HG03103 (cell line): ENCODE data around the gene PCBD2.
"Not testable (repeated sequence)": the region's sequence is repeated elsewhere in the genome, so short reads cannot be mapped to it uniquely, and the experiment has no call there.

Experiments
- ATAC-seq: cut with Tn5 transposase; IDR thresholded peaks from one replicate; pipeline ENCODE4 v1.9.1; 2021; ENCODE audit warnings: low read depth; ENCODE audit not compliant: unreplicated experiment

PCBD2 gene

DNA sequence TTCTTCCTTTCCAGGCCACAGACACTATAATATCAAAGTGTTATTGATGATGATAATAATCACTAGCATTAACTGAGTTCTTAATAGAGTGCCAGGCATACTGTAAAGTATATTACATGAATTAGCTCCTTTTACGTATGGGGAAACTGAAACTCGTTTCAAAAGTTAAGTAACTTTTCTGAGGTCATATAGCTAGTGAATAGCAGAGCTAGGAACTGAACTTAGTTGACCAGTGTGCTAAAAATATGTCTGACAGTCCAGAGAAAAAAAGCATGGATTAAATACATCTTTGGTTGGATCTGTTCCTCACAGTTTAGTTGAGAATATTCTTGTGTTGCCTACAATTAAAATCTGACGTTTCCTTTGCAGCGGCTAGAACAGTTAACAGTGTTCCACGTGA lies 44.4 kb downstream of the PCBD2 start:
- no peak for ATAC-seq

DNA sequence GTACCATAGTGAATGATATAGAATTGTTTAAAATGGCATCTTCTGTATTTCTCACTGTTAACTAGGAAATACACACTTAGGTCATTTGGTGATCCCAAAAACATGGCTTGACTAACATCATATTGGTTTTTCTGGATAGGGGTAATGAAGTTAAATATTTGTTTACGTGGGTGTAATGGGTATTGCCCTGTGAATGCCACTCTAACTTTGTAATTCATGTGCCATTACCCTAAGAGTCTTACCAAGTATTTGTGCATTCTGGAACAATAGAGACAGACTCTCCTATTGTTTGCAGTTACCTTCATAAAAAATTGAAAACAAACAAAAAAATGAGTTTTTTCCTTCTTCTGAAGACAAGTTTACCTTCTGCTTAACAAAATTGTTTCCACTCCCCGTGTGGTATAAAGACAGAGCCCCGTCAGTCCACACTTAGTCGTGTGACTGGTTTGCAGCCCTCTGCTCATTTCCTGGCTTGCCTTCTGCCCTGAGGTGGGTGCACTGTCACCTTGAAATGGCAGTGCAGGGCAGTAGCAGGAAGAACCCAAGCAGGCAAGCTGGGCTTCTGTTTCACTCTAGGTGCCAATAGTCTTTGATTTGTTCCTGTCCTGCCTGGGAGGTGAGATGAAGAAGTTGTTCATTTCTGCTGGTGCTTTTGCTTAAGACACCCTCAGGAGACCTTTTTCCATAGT lies 53.1 kb downstream of the PCBD2 start:
- no peak for ATAC-seq

DNA sequence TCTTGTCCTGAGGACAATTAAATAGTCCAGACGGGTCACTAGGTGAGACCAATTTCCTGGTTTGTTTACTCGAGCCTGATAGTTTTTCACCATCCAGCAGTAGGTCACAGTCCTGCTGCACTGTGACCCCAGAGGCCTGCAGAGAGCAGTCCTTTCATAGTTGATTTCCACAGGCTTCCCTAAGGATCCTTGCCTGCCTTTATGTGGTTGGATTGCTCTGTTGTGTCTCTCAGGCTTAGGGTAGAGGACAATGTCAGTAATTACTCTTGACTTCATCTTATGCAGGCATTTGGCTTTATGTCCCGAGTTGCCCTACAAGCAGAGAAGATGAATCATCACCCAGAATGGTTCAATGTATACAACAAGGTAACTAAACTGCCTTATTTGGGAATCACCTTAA lies 53.8 kb downstream of the PCBD2 start:
- ATAC-seq: no peak

DNA sequence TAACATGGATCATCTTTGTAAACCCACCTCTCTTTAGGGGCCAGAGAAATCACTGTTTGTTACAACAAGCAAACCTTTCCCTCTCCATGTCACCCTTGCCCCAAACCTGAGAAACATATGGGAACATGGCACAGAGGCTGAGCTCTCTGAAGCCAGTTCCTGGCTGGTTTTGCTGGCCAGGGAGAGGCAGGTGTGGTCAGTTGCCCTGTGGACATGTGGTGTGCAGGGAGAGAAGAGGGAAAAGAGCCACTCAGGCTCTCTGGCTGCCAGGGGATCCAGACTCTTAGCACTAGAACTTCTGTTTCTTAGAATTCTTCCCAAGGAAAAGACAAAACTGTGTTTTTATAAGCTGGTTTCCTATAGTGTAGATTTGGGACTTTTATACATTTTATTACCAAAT lies 58.2 kb downstream of the PCBD2 start:
- ATAC-seq: no peak

DNA sequence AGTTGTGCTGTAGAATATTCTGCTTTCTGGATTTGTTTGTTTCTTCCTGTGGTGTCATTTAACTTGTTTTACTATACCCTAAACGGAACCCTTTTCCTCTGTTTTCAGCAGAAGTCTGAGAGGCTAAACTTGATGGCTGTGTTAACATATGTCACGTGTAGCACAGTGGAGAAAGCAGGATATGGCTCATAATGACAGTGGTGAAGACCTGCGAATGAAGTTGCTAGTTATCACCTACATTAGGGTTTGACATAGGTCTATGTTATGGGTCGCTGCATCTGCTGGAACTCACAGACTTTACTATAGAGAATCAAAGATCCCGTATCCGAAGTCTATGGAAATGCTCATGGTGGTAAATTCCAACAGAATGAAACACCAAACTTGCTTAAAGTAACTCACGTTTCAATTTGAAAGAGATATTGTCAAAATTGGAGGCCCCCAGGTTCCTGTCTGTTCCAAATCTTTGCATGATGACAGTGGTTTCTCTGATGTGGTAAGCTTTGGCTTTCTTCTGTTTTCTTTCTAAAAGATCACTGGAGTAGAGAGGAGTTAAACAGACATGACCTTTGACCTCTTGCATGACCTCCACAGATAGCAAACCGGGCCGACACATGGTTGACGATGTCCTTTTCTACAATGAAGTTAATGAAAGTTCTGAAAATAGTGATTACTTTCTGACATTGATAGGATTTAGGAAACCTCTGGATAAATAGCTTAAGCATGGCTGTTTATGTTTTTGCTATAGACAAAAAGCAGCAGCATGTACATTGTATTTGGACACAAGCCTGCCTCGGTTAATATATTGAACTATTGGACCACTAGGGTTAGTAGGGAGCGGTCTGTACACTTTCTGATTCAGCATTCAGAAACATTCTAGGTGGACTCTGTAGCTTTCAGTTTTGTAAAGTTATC lies 59.7 kb downstream of the PCBD2 start:
- no peak for ATAC-seq

DNA sequence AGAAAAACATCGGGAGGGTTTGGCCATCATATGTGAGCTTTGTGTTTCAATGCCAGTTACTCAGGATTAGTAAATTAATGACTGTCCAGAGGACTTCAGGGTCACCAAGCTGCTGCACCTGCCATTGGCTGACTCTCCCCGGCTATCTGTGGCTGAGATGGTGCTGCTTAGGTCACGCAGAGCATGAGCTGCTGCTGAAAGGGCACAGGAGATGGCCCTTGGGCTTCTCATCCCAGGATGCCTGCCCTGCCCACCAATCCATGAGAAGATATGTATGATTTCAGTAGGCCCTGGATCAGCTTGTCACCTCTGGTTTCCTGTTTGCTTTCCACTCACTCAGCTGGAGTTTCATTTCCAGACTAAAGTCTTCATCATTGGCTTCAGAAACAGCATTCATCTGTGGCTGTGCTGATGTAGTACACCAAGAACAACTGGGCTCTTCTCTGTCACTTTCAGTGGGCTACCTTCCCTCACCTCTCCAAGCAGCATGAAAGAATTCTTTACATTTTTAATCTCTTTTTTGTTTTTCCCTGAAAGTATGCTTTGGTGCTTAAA lies 60.4 kb downstream of the PCBD2 start:
- ATAC-seq: no peak

DNA sequence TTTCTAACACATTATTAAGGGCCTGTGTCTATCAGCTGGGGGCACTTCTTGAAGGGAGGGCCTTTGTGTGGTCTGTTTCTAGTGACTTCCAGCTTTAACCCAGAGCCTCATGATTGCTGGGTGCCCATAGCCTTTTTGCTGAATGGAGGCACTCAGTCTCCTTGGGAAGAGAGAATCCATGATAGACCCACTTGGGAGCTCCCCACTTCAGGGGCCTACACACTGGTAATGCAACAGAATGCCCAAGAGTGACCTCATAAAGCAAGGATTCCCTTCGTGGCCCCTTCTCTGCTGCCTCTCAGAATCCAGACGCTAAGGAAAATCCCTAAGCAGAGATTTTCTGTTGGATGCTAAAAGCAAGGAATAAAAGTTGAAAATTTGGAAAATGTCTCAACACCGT lies 62.7 kb downstream of the PCBD2 start, which contains the start of gene CATSPER3:
CATSPER3 (plus strand) TSS at position 301 of the 400 bp plus-strand sequence; CDS start at position 386, 85 bp downstream.
- ATAC-seq: no peak

DNA sequence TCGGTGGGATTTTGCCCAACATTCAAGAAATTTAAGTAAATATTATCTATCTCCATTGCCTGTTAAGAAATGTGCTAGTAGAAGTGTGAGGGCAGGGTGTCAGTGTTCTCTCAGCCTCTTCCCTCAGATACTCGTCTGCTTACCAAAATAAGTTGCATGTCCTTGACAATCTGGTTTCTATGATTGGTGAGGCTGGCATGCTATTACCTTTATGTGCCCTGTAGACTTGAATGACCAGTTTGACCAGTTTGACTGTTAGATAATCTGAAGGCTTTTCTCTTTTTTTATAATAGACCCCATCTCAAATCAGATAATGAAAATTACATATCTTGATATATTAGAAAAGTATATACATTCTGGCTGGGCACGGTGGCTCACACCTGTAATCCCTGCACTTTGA lies 63.1 kb downstream of the PCBD2 start:
- no peak for ATAC-seq

DNA sequence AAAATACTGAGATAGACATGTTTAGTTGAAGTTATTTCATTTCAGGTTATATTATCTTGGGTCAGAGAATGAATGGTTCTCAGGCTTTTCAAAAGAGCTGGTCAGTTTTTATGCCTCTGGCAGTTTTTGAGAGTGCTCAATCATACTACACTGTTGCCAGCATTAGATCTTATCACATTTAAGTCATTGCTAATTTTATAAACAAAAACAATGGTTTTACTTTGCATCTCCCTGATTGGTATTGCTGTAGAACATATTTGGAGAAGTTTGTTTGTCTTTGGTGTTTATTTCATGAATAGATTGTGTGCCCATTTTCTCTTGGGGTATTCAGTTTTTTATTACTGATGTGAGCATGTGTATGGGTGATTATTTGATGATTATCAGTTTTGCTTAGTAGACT lies 64.2 kb downstream of the PCBD2 start:
- ATAC-seq: no peak

DNA sequence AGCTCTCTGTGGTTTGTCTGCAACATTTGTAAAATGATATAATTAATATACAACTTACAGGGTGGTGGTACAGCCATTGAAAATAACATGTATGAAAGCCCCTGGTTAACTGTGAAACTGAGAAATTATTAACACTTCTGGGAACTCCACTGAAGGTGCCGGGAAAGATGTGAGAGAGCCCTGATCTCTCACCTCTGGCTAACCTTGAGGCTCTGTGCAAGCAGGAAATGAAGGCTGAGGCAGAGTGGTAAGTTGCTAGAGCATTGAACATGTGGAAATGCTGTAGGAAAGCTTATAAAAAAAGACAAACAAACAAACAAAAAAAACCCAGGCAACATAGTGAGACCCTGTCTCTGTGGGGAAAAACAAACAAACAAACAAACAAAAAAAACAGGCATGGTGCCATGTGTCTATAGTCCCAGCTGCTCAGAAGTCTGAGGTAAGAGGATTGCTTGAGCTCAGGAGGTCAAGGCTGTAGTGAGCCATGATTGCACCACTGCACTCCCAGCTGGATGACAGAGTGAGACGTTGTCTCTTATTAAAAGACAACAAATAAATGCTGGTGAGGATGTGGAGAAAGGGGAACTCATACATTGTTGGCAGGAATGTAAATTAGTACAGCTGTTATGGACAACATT lies 70.3 kb downstream of the PCBD2 start:
- ATAC-seq: no peak

DNA sequence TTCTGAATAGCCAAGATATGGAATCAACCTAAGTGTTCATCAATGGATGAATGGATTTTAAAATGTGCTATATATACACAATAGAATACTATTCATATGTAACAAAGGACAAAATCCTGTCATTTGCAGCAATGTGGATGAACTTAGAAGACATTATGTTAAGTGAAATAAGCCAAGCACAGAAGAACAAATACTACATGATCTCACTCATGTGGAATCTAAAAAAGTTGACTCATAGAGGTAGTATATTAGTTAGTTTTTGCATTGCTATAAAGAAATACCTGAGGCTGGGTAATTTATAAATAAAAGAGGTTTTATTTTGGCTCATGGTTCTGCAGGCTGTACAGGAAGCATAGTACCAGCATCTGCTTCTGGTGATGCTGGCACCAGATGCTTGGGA lies 70.9 kb downstream of the PCBD2 start:
- ATAC-seq: no peak

DNA sequence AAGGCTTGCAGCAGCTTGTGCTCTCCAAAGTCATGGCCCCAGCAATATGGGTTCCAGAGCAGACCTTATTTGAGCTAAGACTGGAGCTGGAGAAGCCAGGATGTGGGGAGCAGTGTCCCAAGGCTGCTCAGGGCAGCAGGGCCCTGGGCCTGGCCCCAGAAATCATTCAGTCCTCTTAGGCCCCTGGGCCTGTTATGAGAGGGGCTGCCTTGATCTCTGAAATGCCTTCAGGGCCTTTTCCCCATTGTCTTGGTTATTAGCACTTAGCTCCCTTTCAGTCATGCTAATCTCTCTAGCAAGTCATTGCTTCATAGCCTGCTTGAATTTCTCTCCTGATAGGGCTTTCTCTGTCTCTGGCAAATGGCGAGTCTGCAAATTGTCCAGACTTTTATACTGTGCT lies 71.9 kb downstream of the PCBD2 start:
- no peak for ATAC-seq

DNA sequence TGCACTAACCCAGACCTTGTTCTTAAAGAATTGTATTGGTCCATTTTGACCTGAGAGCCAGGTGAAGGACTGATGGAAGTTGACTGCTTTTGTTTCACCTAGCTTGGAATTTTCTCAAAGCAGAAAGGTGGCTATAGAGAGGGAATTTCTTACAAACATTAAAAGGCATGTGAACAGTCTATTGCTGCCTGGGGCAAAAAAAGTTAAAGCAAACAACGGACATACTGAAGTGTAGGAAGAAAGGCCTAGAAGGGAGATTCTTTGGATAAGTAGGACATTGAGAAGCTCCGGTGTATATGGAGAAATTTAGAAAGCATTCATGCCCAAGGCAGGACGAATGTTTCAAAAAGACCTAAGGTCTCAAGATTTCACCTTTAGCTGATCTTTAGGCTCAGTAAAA lies 74.5 kb downstream of the PCBD2 start:
- ATAC-seq: no peak

DNA sequence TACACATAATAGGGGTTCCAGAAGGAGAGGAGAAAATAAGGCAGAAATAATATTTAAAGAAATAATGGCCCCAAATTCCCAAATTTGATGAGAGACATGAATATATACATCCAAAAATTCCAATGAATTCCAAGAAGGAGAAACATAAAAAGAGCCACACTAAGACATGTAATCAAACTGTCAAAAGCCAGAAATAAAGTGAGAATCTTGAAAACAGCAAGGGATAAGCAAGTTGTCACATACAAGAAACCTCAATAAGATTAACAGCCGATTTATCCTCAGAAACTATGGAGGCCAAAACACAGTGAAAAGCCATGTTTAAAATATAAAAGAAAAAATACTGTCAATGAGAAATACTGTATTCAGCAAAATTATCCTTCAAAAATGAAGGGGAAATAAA lies 77.3 kb downstream of the PCBD2 start:
- no peak for ATAC-seq

DNA sequence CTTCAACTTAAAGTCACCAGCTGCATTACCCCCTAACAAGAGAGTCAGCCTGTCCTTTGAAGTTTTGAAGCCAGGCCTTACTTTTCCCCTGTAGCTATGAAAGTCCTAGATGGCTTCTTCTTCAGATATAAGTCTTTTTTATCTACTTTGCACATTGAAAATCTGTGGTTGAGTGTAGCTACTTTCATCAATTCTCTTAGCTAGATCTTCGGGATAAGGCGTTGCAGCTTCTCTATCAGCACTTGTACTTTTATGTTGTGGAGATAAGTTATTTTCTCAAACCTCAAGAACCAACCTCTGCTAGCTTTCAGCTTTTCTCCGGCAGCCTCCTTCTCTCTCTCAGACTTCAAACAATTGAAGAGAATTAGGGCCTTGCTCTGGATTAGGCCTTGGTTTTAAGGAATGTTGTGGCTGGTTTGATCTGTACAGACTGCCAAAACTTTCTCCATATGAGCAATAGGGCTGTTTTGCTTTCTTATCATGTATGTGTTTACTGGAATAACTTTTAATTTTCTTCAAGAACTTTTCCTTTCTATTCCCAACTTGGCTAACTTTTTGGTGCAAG lies 84.4 kb downstream of the PCBD2 start:
- ATAC-seq: no peak

DNA sequence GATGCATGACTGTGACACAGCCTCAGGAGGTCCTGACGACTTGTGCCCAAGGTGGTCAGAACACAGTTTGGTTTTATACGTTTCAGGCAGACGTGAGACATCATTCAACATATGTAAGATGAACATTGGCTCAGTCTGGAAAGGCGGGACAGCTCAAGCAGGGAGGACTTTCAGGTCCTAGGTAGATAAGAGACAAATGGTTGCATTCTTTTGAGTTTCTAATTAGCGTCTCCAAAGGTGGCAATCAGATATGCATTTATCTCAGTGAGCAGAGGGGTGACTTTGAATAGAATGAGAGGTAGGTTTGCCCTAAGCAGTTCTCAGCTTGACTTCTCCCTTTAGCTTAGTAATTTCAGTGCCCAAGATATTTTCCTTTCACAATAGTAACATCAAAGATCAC lies 85.3 kb downstream of the PCBD2 start:
- ATAC-seq: not testable (repeated sequence)

DNA sequence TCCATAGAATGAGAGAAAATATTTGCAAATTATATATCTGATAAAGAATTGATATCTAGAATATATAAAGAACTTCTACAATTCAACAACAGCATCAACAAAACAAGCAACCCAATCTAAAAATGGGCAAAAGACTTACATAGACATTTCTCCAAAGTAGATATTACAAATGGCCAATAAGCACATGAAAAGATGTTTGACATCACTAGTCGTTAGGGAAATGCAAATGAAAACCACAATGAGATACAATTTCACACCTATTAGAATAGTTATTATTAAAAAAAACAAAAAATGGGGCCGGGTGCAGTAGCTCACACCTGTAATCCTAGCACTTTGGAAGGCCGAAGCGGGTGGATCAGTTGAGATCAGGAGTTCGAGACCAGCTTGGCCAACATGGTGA lies 87.2 kb downstream of the PCBD2 start:
- ATAC-seq: no peak

DNA sequence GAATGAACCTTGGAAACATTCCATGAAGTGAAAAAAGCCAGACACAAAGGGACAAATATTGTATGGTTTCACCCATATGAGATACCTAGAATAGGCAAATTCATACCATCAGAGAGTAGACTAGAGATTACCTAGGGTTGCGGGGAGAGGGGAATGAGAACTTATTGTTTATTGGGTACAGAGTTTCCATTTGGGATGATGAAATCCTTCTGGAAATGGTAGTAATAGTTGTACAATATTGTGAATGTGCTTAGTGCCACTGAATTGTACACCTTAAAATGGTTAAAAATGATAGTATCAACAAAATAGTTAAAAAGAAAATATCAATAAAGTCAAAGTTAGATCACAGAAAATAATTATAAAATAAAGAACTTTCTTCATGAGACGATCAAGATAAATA lies 88.2 kb downstream of the PCBD2 start:
- ATAC-seq: no peak

DNA sequence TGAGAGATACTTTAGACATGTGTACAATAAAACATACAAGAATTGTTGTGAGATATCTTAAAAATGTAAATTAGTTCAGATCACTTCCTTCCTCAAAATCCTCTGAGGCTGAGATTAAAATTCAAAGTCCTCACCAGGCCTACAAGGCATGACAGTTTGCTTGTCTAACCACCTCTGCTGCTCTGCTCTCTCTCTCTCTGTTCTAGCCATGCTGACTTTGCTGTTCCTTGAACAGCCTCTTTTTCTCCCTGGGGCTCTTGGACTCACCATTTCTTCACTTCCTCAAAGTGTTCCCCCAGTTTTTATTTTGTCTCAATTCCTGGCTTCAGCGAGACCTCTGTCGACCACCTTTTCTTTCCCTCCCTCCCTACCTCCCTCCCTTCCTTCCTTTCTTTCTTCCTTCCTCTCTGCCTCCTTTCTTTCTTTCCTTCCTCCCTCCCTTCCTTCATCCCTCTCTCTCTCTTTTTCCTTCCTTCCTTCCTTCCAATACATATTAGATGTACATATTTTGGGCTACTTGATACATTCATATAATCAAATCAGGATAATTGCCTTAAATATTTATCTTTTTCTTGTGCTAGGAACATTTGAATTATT lies 89.7 kb downstream of the PCBD2 start:
- ATAC-seq: no peak

DNA sequence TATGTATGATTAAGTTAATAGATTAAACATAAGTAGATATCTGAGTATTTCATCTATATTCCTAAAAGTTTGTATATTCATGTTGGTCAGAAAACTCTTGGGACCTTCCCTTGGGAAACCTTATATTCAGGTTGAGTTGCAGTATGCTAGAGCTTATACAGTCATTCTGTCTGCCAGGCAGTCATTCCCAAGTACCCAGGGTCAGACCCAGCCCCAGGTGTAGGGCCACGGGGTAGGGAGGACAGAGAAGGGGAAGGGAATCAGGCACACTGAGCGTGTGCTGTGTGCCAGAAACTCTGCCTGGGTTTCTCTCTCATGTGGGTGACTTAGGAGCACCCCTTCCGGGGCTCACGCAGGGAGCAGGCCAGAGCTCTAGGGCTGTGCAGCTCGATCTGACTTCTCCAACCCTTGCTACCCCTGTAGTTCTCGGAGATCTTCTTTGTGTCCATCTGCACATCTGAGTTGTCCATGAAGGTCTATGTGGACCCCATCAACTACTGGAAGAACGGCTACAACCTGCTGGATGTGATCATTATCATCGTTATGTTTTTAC lies 91.0 kb downstream of the PCBD2 start:
- ATAC-seq: no peak
